ENCODE results near the gene QTRT2.

DNA sequence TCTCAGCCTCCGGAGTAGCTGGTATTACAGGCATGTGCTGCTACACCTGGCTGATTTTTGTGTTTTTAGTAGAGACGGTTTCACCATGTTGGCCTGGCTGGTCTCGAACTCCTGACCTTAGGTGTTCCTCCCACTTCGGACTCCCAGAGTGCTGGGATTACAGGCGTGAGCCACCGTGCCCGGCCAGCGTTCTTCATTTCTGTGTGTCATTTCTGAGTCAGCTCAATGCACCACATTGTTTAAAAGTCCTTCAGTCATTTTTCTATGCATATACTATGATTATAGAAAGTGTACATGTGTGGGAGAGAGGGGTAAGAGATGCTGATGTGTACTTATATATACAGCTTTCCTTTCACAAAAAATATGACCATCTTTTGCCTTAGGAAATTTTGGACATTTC is 2.1 kb downstream of the QTRT2 start:
- TF ChIP-seq EZH2 (IDR thresholded peaks at IDR 0.05; ENCODE audit: borderline replicate concordance, insufficient read depth, low read length, poor library complexity, severe bottlenecking): no peak
- TF ChIP-seq SMC3 (conservative IDR thresholded peaks at IDR 0.05; ENCODE audit: poor library complexity): no peak
- TF ChIP-seq, protein P1, sequence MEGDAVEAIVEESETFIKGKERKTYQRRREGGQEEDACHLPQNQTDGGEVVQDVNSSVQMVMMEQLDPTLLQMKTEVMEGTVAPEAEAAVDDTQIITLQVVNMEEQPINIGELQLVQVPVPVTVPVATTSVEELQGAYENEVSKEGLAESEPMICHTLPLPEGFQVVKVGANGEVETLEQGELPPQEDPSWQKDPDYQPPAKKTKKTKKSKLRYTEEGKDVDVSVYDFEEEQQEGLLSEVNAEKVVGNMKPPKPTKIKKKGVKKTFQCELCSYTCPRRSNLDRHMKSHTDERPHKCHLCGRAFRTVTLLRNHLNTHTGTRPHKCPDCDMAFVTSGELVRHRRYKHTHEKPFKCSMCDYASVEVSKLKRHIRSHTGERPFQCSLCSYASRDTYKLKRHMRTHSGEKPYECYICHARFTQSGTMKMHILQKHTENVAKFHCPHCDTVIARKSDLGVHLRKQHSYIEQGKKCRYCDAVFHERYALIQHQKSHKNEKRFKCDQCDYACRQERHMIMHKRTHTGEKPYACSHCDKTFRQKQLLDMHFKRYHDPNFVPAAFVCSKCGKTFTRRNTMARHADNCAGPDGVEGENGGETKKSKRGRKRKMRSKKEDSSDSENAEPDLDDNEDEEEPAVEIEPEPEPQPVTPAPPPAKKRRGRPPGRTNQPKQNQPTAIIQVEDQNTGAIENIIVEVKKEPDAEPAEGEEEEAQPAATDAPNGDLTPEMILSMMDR (IDR thresholded peaks at IDR 0.05; ENCODE audit: poor library complexity, severe bottlenecking): no peak
- TF ChIP-seq, protein P2, sequence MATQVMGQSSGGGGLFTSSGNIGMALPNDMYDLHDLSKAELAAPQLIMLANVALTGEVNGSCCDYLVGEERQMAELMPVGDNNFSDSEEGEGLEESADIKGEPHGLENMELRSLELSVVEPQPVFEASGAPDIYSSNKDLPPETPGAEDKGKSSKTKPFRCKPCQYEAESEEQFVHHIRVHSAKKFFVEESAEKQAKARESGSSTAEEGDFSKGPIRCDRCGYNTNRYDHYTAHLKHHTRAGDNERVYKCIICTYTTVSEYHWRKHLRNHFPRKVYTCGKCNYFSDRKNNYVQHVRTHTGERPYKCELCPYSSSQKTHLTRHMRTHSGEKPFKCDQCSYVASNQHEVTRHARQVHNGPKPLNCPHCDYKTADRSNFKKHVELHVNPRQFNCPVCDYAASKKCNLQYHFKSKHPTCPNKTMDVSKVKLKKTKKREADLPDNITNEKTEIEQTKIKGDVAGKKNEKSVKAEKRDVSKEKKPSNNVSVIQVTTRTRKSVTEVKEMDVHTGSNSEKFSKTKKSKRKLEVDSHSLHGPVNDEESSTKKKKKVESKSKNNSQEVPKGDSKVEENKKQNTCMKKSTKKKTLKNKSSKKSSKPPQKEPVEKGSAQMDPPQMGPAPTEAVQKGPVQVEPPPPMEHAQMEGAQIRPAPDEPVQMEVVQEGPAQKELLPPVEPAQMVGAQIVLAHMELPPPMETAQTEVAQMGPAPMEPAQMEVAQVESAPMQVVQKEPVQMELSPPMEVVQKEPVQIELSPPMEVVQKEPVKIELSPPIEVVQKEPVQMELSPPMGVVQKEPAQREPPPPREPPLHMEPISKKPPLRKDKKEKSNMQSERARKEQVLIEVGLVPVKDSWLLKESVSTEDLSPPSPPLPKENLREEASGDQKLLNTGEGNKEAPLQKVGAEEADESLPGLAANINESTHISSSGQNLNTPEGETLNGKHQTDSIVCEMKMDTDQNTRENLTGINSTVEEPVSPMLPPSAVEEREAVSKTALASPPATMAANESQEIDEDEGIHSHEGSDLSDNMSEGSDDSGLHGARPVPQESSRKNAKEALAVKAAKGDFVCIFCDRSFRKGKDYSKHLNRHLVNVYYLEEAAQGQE (IDR thresholded peaks at IDR 0.05; ENCODE audit: borderline replicate concordance): no peak
- no peak for TF ChIP-seq EP300 (conservative IDR thresholded peaks at IDR 0.05; ENCODE audit: poor library complexity, severe bottlenecking)
- TF ChIP-seq TAF1 (IDR thresholded peaks at IDR 0.05; ENCODE audit: low read depth): no peak
